HG03025 (cell line): ENCODE results near the gene PRMT7.
A peak's percentile ranks its signal among the peaks of the same experiment; 100 is the strongest.

ENCODE experiments used
- ATAC-seq: cut with Tn5 transposase; IDR thresholded peaks from one replicate; pipeline ENCODE4 v1.9.1; 2021; ENCODE audit warnings: mild to moderate bottlenecking, moderate library complexity; ENCODE audit not compliant: unreplicated experiment, low FRiP score

The PRMT7 gene

DNA sequence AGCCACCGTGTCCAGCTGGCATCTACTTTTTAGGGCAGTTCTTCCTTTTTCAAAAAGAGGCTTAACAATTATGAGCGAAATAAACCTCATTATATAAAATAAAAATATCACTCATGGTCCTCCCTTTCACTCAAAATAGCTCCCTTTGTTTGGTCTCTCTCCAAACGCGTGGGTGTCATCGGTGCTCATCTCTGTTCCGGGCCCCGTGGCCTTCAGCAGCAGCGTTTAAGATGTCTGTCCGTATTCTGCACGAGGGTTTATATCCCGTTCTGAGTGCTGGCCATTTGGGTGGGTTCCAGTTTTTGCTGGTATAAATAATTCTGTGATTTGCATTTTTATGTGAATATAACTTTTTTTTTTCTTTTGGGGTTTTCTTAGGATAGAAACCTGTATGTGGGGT is 33.4 kb downstream of the PRMT7 start:
- no peak for ATAC-seq

DNA sequence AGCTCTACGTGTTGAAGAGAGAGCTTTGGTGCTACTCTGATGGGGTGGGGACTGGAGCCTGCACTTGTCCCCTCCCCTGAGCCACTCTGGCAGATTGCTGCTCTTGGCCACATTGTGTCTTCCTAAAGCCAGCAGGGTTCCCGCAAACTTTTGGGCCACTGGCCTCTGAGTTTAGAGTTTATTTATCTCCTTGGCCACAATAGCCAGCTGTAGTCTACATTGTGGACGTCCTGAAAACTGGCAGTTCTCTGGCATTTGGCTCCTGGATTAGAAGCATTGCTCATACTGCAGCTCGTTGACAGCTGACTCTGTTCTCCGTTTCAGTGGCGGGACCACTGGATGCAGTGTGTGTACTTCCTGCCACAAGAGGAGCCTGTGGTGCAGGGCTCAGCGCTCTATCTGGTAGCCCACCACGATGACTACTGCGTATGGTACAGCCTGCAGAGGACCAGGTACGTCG is 34.6 kb downstream of the PRMT7 start:
- ATAC-seq, result no peak

DNA sequence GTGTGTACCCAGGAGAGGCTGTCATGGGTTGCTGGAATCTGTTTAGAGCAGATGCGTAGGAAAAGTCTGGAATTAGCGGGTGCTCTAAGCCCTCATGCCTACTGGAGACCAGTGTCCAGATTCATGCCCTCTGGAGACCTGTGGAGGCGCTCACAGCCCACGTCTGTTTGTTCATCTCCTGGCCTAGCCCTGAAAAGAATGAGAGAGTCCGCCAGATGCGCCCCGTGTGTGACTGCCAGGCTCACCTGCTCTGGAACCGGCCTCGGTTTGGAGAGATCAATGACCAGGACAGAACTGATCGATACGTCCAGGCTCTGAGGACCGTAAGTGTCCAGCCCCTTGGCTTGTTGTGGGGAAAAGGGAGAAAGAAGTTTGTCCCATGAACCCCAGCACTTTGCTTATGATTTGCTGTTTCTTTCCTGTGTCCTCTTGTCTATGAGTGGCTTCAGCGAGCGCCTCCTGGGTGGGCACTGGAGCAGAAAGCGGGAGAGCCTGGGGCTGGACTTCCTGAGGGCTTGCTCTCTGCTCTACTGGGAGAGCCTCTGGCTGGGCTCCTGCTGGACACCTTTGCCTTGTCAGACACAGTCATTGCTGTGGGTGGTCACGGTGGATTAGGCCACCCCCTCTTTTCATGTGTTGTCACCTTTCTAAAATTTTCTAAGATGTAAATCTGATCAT is 35.3 kb downstream of the PRMT7 start:
- ATAC-seq, result no peak

DNA sequence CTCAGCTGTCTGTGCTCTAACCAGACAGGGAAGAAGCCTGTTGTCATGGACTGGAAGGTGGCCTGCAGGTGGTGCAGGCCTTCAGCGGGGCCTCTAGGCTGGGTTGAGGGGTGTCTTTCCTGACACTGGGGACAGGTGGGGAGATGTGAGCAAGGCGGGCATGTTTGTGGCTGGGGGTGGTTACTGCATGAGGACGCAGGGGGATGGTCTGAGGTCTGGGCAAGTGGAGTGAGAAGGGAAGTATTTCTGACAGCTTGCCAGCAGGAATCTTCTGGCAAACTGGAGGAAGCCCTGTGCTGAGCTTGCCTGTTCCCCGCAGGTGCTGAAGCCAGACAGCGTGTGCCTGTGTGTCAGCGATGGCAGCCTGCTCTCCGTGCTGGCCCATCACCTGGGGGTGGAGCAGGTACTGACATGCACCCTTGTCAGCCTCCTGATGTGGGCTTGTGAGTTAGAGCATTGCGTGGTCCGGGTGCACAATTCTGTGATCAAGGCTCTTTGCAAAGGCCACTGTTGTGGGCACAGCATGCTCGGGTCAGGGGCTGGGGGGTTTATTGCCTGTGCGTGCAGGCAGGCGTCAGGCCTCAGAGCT is 36.2 kb downstream of the PRMT7 start:
- no peak for ATAC-seq

DNA sequence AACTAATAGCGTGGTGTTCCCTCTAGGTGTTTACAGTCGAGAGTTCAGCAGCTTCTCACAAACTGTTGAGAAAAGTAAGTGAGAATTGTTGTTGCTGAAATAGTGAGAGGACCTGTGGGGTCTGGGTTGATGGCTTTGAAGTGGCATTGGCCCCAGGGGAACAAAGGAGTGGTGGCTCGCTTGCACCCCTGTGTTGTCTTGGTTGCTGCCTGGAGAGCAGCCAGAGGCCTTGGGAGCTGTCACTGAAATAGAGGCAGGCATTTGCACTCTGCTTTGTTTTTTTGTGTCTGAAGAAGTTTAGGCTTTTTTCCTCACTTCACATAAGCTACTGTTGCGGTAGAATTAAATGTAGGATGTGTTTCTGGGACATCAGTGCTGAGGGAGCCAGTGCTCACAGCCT is 36.8 kb downstream of the PRMT7 start:
- ATAC-seq, result no peak

DNA sequence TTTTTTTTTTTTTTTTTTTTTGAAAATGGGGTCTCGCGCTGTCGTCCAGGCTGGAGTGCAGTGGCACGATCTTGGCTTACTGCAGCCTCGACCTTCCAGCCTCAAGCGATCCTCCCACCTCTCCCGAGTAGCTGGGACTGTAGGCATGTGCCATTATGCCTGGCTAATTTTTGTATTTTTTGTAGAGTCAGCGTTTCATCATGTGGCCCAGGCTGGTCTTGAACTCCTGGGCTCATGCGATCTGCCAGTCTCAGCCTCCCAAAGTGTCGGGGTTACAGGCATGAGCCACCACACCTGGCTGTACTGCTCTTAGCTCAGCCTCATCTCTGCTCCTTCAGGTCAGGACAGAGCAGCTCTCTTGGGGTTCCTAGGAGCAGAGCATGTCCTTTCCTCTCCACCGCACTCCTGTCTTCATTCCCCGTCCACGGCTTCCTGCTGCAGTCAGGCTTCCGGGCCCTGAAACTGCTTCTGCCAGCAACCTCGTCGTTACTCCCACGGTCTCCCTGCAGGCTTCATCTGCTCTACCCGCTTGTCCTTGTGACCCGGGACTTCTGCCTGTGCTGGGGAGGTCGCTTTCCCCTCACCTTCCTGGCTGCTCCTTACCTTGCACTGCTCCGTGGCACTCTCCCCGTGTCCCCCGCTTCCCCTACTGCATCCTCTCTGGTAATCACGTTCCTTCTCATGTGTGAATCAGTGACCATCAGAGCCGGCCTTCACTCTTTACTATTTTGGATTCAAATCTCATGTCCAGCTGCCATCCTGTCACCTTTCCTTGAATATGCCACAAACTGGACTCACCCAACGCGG is 38.0 kb downstream of the PRMT7 start:
- no peak for ATAC-seq

DNA sequence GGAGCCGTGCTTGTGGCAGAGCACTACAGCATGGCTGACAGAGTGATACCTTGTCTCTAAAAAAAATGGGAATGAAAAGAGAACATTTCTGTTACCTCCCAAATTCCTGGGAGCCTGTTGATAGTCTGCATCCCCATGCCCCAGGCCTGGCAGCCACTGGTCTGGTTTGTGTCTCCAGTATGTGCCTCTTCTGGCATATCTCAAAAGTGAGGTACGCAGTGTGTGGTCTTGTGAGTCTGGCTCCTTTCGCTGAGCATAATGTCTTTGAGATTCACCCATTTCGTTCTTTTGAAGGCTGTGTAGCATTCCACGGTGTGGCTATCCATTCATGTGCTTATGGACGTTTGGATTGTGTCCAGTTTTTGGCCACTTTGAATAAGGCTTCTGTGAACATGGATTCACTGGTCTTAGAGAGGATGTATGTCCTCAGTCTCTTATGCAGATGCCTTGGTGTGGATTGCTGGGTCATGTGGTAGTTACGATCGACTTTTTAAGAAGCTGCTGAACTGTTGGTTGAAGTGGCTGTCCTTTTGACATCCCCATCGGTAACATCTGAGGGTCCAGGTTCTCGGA is 39.1 kb downstream of the PRMT7 start:
- no peak for ATAC-seq

DNA sequence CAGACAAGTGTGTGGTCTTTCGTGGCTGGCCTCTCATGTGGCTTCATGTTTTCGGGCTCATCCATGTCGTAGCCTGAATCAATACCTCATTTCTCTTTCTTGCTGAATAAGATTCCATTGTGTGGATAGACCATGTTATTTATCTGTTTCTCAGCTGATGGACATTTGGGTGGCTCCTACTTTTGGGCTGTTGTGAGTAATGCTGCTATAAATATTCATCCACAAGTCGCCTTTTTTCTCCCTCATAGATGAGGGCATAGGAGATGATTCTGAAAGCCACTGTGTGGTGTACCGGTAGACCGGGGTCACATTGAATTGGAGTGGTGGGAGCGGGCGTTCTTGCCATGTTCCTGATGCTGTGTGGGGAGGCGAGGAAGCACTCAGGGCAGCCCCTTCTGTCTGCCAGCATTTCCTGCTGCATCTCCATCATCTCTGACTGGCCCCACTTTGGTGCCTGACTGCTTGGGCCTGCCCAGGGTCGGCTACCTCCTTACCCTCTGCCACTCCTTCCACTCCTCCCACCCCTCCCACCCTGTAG is 40.1 kb downstream of the PRMT7 start:
- no peak for ATAC-seq

DNA sequence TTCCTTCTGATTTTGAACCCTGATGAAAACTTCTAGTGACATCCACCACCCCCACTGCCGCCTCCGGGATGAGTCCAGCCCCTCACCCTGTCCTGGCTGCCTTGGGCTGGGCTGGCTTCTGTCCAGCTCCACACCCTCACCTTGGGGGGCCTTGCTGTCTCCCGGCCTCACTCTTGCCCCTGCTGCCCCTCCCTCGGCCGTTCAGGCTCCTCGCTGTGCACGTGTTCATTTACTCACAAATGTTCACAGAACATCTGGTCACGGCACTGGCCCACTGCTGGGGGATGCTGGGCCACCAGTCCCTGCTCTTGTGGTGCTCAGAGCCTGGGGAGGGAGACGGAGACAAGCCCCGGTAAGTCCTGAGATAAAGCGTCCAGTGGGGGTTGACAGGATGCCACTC is 40.6 kb downstream of the PRMT7 start:
- no peak for ATAC-seq

DNA sequence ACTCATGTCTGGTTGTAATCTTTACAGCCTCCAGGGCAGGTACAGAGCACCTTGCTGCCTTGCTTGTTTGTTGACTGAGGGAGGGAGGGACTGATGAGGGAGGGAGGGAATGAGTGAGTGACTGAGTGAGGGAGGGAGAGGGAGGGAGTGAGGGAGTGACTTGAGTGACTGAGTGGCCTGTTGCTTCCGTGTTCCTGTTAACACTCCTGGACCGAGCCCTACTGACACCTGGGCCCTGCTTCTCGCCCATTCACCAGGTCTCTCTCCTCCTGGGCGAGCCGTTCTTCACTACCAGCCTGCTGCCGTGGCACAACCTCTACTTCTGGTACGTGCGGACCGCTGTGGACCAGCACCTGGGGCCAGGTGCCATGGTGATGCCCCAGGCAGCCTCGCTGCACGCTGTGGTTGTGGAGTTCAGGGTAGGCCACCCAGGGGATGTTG is 41.2 kb downstream of the PRMT7 start:
- no peak for ATAC-seq

DNA sequence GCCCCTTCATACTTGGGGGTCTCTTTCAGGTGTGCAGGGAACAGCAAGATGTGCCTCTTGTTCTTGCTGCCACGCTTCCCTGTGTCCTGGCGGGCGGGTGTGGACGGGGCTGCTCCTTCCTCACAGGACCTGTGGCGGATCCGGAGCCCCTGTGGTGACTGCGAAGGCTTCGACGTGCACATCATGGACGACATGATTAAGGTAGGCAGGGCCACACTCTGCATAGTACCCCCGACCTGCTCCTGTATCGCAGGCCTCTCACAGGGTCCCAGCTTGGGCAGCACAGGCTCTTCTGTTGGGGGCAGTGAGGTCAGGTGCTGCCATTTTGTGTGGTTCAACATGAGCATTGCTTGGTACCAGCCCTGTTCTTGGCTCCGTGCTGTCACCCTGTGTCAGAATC is 42.5 kb downstream of the PRMT7 start:
- no peak for ATAC-seq

DNA sequence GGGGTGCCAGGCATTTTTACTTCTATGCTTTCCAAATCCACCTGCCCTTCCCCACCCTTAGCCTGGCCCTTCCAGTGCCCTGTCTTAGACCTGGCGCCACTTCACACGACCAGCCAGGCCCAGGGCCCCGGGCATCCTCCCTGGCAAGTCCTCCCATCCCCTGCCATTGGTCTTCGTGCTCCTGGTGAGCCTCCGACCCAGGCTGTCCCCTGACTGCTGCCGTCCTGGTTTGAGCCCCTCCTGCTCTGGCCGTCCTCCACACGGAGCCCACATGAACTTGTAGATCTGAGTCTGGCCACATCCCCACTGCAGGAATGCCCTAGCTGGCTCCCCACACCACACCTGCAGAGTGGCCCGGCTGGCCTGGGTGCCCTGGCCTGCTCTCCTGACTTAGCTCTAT is 44.0 kb downstream of the PRMT7 start:
- ATAC-seq, result no peak

DNA sequence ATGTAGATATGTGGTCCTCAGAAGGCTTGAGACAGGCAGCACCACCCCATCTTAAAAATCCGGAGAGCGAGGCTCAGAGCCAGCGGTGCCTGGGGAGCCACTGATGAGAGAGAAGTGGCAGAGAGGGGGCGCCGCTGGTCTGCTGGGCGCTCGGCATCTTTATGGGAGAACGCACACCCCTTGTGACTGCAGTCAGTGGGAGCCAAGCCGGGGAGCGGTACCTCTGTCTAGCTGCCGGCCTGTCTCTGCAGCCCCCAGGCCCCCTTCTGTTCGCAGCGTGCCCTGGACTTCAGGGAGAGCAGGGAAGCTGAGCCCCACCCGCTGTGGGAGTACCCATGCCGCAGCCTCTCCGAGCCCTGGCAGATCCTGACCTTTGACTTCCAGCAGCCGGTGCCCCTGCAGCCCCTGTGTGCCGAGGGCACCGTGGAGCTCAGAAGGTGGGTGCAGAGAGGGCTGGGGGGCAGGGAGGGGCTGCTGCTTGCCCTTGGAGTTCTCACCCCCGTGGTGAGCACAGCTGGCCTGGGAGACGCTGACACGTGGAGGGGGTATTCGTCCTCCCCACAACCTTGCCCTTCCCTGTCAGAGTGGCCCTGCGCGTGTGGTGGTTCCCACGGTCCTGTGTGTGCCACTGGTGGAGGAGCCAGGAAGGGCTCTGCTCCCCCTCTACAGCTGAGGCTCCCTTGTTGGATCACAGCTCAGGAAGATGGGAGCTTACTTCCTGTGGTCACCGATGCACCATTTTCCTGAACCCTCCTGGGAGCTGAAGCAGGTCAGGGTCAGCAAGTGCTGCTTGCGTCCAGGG is 44.8 kb downstream of the PRMT7 start:
- ATAC-seq, result peak; percentile 4

DNA sequence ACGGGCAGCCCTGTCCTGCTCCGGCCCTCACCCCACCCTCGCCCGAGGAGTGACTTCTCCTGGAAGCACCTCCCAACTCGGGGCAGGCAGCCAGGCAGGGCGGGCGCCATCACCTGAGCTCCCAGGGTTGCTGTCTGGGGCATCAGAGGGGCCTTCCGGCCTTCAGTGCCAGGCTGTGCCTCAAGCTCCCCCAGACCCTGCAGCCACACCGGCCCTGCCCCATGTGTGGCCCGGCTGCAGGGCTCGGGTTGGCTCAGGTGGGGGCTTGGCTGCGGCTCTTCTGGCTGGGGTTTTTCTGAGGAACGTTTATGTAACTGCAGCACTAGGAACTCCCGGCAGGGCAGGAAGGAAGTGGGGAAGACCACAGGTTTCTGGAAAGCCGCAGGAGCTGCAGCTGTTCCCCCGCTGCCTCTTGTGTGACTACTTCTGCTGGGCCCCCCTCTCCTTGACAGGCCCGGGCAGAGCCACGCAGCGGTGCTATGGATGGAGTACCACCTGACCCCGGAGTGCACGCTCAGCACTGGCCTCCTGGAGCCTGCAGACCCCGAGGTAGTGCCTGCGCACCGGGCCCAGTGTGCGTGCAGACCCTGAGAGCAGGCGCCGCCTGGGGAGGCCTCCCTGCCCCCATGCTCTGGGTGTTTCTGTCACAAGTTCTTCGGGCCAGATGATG is 45.6 kb downstream of the PRMT7 start:
- ATAC-seq, result peak; percentile 51

DNA sequence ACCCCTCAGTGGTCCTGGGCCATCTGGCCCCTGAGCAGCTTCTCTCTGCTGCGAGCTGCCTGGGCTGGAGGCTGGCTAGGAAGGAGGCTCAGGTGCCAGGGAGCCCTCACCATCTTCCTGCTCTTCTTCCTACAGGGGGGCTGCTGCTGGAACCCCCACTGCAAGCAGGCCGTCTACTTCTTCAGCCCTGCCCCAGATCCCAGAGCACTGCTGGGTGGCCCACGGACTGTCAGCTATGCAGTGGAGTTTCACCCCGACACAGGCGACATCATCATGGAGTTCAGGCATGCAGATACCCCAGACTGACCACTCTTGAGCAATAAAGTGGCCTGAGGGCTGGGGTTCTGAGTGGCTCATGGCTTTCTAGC is 46.1 kb downstream of the PRMT7 start:
- no peak for ATAC-seq

DNA sequence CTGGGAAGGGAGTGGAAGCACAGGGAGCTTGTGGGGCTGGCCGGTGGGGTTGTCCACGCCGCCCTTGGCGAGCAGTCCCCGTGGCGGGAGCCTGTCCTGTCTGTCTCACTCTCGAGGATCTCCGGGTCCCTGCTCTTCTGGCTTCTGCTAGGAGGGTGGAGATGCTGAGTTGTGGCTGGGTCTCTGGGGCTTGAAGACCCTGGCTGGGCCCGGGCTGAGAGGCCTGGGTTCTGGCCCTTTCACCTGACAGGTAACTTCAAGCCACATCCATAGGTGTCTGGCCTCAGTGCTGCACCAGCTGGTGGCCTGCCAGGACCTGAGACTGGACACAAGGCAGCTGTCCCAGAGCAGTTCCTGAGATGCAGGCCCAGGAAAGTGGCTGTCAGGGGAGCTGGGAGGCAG is 46.7 kb downstream of the PRMT7 start:
- no peak for ATAC-seq

DNA sequence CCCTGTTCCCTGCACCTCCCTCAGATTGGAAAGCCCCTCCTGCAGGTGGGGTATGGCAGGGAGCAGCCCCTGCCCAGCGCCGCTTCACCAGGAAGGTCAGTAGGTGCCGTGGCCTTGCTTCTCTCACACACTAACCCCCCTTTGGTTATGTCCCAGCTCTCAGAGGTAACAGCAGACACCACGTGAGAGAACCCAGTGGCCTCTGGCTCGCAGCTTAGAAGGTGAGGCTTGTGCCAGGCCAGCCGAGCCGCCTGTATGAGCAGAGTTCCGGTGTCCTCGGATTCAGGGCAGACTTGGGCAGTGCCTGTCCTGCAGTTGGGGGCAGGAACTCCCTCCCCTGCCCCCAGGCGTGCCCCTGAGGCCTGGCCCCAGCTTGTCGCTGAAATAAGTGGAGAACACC is 47.1 kb downstream of the PRMT7 start:
- no peak for ATAC-seq

DNA sequence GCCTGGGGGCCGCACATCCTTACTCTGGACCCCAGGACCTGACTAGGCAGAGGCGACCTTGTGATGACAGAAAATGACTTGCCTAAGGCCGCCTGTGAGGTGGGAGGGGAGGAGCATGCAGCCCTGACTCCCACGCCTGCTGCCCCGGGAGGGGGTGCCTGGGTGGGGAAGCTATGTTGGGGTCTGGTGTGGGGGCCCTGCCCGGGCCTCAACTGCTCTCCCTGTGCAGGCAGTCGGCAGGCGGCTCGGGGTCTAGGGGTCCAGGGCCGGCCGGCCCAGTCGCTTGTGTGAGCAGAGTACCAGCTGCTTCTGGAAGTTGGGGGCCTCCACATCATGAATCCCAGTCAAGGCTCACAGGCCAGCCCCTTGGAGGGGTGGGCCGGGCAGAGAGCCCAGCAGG is 48.1 kb downstream of the PRMT7 start:
- no peak for ATAC-seq

DNA sequence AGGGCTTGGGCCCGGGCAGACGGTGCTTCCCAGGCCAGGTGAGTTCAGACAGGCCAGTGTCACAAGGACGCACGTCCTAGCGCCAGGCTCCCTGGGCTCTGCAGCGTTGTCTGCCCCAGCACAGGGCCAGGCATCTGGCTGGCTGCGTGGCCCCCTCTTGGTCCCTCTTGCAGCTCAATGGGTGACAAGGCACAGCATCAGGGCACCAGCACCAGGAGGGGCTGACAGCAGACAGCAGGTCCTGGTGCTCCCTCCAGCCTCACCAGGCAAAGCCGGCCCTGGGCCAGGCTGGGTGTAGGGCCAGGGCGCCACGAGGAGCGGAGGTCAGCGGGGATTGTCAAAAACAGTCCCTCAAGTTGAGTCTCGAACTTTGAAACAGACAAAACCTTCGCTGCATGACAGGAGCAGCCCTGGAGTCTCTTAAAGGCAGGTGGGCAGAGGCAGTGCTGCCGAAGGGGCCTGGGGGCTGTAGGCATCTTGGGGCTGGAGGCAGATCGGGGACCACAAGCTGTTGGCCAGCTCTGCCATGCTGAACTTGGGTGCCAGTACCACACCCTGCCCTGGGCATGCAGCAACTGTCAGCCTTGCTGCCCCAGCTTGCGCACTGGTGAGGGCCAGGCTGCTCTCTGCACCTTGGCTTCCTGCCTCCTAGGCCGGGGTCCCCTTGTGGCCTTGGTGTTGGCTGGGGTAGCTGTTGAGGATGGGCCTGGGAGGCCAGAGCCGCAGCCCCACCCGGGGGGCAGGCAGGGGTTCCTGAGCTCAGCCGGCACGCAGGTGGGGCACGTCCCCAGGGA is 48.8 kb downstream of the PRMT7 start:
- ATAC-seq, result no peak
